ENCODE data around the gene MOSPD3.

GRCh38 chr7:100590077-100590737, 22.1 kb upstream of the MOSPD3 start:
- TF ChIP-seq, protein P1, sequence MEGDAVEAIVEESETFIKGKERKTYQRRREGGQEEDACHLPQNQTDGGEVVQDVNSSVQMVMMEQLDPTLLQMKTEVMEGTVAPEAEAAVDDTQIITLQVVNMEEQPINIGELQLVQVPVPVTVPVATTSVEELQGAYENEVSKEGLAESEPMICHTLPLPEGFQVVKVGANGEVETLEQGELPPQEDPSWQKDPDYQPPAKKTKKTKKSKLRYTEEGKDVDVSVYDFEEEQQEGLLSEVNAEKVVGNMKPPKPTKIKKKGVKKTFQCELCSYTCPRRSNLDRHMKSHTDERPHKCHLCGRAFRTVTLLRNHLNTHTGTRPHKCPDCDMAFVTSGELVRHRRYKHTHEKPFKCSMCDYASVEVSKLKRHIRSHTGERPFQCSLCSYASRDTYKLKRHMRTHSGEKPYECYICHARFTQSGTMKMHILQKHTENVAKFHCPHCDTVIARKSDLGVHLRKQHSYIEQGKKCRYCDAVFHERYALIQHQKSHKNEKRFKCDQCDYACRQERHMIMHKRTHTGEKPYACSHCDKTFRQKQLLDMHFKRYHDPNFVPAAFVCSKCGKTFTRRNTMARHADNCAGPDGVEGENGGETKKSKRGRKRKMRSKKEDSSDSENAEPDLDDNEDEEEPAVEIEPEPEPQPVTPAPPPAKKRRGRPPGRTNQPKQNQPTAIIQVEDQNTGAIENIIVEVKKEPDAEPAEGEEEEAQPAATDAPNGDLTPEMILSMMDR (IDR thresholded peaks at IDR 0.05) = no peak
- TF ChIP-seq POLR2A (IDR thresholded peaks at IDR 0.05) = no peak

Measured in esophagus squamous epithelium (tissue), 4 donors.